Left lung (tissue), 10 donors: ENCODE data around the gene MOCS3. TPM values are rescaled to one million over a fixed set of nuclear protein-coding genes. Genes with fewer than 3 reads are reported as not detected.

Source experiments
- ATAC-seq: fragments of 200-7000 bp; cut with Tn5 transposase; one replicate; pipeline ENCODE4 v1.9.1; 2020; ENCODE audit warnings: moderate library complexity
- DNase-seq, 4 donors: peaks; one replicate each; pipeline ENCODE4 v3.0.0-alpha.2; 2013 to 2020
- H3K27ac ChIP-seq, 2 donors: fragments of 200-600 bp; sonication (generic) in 1 of 2; one replicate each; pipeline versions ENCODE4 v1.5.0 to v1.8.0; 2020 to 2021
- H3K27me3 ChIP-seq, 2 donors: fragments of 200-600 bp; sonication (generic) in 1 of 2; one replicate each; pipeline versions ENCODE4 v1.5.0 to v1.8.0; 2020 to 2021
- H3K36me3 ChIP-seq, 2 donors: fragments of 200-600 bp; sonication (generic) in 1 of 2; one replicate each; pipeline versions ENCODE4 v1.5.0 to v1.8.0; 2020 to 2021
- H3K4me1 ChIP-seq, 2 donors: fragments of 200-600 bp; one replicate each; pipeline ENCODE4 v1.8.0; 2021
- H3K4me3 ChIP-seq, 2 donors: fragments of 200-600 bp; sonication (generic) in 1 of 2; one replicate each; pipeline versions ENCODE4 v1.5.0 to v1.8.0; 2020 to 2021; ENCODE audit warnings: mild to moderate bottlenecking in 1 of 2
- H3K9me3 ChIP-seq, 2 donors: fragments of 200-600 bp; sonication (generic) in 1 of 2; one replicate each; pipeline versions ENCODE4 v1.5.0 to v1.8.0; 2020 to 2021
- CTCF ChIP-seq, 2 donors: fragments of 200-600 bp; sonication (generic) in 1 of 2; IDR thresholded peaks; one replicate each; pipeline versions ENCODE4 v1.5.0 to v1.8.0; 2021; ENCODE audit warnings: antibody characterized with exemption in 2 of 2
- intact Hi-C, 2 donors: fragments of 100-400 bp; cut with DNase I; formaldehyde crosslinking; loops; one replicate each; pipeline versions ENCODE4 v1.11.2 to v1.14.2; 2022
- polyA plus RNA-seq, 6 donors: library from polyadenylated mRNA; unstranded; fragments of 120-200 nt; gene quantifications; one replicate each; pipeline ENCODE4 v1.2.1, GENCODE V29; 2013; ENCODE audit not compliant: insufficient read length in 6 of 6
- total RNA-seq, 2 donors: library from RNA; stranded (reverse); fragmentation: NEBNext Ultra II Directional; extraction: Animal tissue kit (Norgen Biotek cat#: 25700); gene quantifications; one replicate each; pipeline ENCODE4 v1.2.1, GENCODE V29; 2021
- donor health status: DM: no; HTN: yes; CAD: no.
- donor health status: DM: no; HTN: no; CAD: no.

Gene MOCS3
- total and polyA plus RNA-seq, 8 donors = 3.1 to 4.2 (median 3.7) TPM

- no peak for DNase-seq
- Histone ChIP-seq H3K4me1 (no peaks in the 10 kb centered on the region), H3K27me3 (peaks cover 0 to 50% of the 10 kb centered on the region in 2 donors), H3K4me3 (no peak overlapping the region), H3K36me3 (no peaks in the 10 kb centered on the region), H3K27ac (no peak overlapping the region), H3K9me3 (no peaks in the 10 kb centered on the region)
- intact Hi-C loops = loop anchor here in 1 of 2 donors (5.0 kb wide), 1 partner anchor 300 kb away; no protein-coding TSS in a partner anchor
- no peak for TF ChIP-seq CTCF (IDR thresholded peaks at IDR 0.05)
- no peak for ATAC-seq
These were observed 38.6 kb downstream of the MOCS3 start for GRCh38 chr20:50996901-50997865.

GRCh38 chr20:50999355-50999754 lies 40.7 kb downstream of the MOCS3 start:
- no peaks in the 10 kb centered on the region for H3K4me1 ChIP-seq
- no peak for TF ChIP-seq CTCF (IDR thresholded peaks at IDR 0.05)
- H3K27ac ChIP-seq = no peak overlapping the region
- H3K4me3 ChIP-seq = no peak overlapping the region
- DNase-seq (no peak), ATAC-seq (no peak)
- H3K27me3 ChIP-seq = peaks cover 0 to 50% of the 10 kb centered on the region in 2 donors
- intact Hi-C loops = loop anchor here in 1 of 2 donors (5.0 kb wide), 1 partner anchor 298 kb away; no protein-coding TSS in a partner anchor
- no peaks in the 10 kb centered on the region for H3K9me3 ChIP-seq
- H3K36me3 ChIP-seq = no peaks in the 10 kb centered on the region

GRCh38 chr20:51001430-51002265 lies 43.0 kb downstream of the MOCS3 start:
- TF ChIP-seq CTCF (IDR thresholded peaks at IDR 0.05) = no peak
- Histone ChIP-seq H3K4me3 (no peak overlapping the region), H3K4me1 (no peaks in the 10 kb centered on the region), H3K27ac (no peak overlapping the region), H3K27me3 (peaks cover 0 to 60% of the 10 kb centered on the region in 2 donors), H3K9me3 (no peaks in the 10 kb centered on the region), H3K36me3 (no peaks in the 10 kb centered on the region)
- no peak for ATAC-seq
- no peak for DNase-seq
- intact Hi-C loops = no loop called here

- H3K4me3 ChIP-seq = no peak overlapping the region
- H3K4me1 ChIP-seq = no peaks in the 10 kb centered on the region
- DNase-seq (no peak), ATAC-seq (no peak)
- no peak overlapping the region for H3K27ac ChIP-seq
- intact Hi-C loops = no loop called here
- H3K36me3 ChIP-seq = no peaks in the 10 kb centered on the region
- no peaks in the 10 kb centered on the region for H3K9me3 ChIP-seq
- H3K27me3 ChIP-seq = peaks cover 0 to 53% of the 10 kb centered on the region in 2 donors
- no peak for TF ChIP-seq CTCF (IDR thresholded peaks at IDR 0.05)
These were observed 44.0 kb downstream of the MOCS3 start for GRCh38 chr20:51002633-51003032.

- Histone ChIP-seq H3K36me3 (no peaks in the 10 kb centered on the region), H3K27me3 (peaks cover 0 to 46% of the 10 kb centered on the region in 2 donors), H3K27ac (no peak overlapping the region), H3K4me3 (no peak overlapping the region), H3K9me3 (no peaks in the 10 kb centered on the region), H3K4me1 (no peaks in the 10 kb centered on the region)
- TF ChIP-seq CTCF (IDR thresholded peaks at IDR 0.05) = no peak
- intact Hi-C loops = no loop called here
- DNase-seq (no peak), ATAC-seq (no peak)
These were observed 45.1 kb downstream of the MOCS3 start for GRCh38 chr20:51003753-51004152.
